Fibroblast of skin of back (primary cell): ENCODE results near the gene MARCHF7.
A peak's percentile ranks its signal among the peaks of the same experiment; 100 is the strongest.
"Not testable (repeated sequence)": the region's sequence is repeated elsewhere in the genome, so short reads cannot be mapped to it uniquely, and the experiment has no call there.

Source experiments
- DNase-seq: peaks from one replicate; pipeline ENCODE4 v3.0.0-alpha.2; 2013

Gene MARCHF7

DNA sequence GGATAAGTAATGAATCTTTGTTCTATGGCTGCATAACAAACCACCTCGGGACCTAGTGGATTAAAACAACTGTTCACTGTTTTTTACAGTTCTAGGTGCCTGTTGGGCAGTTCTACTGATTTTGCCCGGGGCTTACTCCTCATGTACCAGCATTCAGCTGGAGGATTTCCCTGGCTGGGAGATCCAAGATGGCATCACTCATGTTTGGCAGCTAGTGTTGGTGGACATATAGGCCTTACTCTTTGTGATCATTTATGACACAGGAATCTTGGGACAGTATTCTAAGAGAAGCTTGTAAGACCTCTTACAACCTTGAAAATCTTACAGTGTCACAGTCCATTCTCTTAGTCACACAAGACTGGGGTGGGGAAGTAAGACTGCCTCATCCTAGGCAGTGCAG, 4.6 kb downstream of the MARCHF7 start:
- DNase-seq = no peak

DNA sequence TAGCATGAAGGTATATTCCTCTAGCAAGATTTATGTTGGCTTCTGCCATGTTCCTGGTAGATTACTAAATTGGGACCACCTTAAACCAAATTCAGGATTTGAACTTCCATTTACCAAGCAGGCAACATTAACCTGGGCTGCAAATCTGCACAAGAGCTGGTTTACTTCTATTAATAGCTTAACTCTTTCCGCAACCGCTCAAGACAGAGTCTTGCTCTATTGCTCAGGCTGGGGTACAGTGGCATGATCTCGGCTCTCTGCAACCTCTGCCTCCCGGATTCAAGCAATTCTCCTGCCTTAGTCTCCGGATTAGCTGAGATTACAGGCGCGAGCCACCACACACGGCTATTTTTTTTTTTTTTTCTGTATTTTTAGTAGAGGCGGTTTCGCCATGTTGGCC, 8.4 kb downstream of the MARCHF7 start:
- no peak for DNase-seq

DNA sequence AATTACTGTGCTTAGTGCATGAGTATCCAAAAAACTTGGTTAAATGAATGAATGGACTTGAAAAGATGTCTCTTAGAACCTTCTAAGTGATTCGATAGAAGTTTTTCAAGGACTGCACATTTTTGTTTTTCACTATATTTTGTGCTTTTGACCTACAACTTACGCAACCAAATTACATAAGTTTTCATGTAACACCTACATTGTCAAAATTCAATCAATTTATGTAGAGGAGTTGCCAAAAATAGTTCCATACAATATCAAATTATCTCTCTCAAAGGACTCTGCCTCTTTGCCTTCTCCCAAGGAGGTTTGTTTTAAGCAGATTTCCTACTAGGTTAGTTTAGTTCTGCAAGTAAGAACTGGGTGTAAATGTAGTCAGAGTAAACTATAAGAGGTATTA, 10.3 kb downstream of the MARCHF7 start:
- no peak for DNase-seq

DNA sequence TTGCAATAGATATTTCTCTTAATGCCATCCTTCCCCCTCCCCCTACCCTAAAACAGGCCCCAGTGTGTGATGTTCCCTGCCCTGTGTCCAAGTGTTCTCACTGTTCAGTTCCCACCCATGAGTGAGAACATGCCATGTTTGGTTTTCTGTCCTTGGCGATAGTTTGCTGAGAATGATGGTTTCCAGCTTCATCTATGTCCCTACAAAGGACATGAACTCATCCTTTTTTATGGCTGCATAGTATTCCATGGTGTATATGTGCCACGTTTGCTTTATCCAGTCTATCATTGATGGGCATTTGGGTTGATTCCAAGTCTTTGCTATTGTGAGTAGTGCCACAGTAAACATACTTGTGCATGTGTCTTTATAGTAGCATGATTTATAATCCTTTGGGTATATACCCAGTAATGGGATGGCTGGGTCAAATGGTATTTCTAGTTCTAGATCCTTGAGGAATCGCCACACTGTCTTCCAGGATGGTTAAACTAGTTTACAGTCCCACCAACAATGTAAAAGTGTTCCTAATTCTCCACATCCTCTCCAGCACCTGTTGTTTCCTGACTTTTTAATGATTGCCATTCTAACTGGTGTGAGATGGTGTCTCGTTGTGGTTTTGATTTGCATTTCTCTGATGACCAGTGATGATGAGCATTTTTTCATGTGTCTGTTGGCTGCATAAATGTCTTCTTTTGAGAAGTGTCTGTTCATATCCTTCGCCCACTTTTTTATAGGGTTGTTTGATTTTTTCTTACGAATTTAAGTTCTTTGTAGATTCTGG, 12.7 kb downstream of the MARCHF7 start:
- DNase-seq = not testable (repeated sequence)

DNA sequence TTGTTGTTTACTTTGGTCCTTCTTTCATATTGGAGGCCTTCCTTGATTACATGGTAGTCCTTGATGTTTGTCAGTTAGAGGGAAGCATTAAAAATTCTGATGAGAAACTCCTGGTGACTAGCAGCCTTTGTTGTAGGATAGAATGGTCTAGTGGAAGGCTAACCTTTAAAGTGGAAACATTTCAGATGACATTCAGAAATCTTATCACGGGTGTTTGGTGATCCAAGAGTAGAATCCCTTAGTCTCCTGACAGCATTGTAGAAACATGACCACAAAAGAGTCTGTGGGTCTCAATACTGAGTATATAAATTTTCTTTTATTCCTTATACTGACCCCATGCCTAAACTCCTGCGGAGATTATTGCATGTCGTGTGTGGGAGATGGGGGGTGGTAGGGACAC, 13.4 kb downstream of the MARCHF7 start:
- DNase-seq = no peak

DNA sequence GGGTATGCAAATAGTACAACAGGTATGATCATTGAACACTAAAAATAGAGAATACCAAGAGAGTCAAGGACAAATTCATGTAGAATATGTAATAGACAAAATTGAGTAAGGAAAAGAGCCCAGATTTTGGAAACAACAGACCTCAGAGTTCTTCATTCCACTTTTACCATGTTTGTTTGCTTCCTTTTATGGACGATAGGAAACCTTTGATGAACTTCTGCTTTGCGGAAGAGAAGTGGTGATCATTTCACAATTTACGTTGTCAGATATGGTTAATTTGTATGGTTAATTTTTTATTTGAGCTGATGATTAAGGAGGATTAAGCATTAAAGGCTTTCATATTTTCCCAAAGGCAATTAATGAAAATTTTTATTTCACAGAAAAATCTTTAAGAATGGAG, 16.3 kb downstream of the MARCHF7 start:
- no peak for DNase-seq

DNA sequence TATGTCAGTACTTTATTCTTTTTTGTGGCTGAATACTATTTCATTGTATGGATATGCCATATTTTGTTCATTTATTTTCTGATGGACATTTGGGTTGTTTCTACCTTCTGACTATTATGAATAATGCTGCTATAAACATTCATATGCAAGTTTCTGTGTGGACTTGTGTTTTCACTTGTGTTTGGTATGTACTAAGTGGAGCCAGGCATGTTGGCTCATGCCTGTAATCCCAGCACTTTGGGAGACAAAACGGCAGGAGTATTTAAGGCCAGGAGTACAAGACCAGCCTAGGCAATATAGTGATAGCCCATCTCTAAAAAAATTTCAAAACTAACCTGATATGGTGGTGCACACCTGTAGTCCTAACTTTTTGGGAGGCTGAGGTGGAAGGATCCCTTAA, 23.3 kb downstream of the MARCHF7 start:
- no peak for DNase-seq

DNA sequence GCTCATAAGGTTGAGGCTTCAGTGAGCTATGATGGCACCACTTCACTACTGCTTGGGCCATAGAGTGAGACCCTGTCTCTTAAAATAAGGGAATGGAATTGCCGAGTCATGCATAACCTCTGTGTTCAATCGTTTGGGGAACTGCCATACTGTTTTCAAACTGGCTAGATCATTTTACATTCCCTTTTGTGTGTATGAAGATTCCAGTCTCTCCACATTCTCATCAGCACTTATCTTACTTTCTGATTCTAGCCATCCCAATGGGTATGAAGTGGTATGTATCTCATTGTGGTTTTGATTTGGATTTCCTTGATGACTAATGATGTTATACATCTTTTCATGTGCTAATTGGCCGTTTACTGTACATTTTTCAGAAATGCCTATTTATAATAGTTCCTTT, 23.7 kb downstream of the MARCHF7 start:
- DNase-seq = peak; percentile 58

DNA sequence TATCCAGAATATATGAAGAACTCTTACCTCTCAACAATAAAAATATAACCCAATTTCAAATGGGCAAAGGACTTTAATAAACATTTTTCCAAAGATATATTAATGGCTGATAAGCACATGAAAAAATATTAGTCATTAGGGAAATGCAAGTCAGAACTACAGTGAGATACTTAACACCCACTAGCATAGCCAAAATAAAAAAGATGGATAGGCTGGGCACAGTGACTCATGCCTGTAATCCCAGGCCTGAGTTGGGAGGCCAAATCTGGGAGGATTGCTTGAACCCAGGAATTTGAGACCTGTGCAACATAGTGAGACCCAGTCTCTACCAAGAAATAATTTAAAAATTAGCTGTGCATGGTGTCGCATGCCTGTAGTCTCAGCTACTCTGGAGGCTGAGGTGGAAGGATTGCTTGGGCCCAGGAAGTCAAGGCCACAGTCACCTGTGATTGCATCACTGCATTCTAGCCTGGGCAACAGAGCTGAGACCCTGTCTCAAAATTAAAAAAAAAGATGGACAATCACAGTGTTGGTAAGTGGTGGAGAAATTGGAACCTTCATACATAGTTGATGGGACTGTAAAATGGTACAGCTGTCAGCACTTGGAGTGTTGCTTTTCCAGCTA, 25.1 kb downstream of the MARCHF7 start:
- DNase-seq = peak; percentile 27

DNA sequence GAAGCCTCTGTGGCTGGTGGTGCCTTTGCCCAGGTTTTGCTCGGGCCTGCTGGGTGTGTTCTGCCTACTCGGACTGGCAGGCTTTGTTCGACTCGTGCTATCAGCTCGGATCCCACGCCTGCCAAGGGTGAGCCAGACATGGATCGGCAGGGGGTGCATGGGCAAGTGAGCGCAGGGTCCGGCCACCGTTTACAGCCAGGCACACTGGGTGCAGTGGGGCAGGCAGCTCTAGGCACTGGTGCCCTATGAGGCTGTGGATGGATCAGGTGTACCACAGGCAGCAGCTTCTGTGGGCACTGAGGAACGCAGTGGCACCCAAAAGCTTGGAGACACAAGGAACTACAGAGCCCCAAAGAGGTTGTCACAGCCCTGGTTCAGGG, 25.6 kb downstream of the MARCHF7 start:
- no peak for DNase-seq

DNA sequence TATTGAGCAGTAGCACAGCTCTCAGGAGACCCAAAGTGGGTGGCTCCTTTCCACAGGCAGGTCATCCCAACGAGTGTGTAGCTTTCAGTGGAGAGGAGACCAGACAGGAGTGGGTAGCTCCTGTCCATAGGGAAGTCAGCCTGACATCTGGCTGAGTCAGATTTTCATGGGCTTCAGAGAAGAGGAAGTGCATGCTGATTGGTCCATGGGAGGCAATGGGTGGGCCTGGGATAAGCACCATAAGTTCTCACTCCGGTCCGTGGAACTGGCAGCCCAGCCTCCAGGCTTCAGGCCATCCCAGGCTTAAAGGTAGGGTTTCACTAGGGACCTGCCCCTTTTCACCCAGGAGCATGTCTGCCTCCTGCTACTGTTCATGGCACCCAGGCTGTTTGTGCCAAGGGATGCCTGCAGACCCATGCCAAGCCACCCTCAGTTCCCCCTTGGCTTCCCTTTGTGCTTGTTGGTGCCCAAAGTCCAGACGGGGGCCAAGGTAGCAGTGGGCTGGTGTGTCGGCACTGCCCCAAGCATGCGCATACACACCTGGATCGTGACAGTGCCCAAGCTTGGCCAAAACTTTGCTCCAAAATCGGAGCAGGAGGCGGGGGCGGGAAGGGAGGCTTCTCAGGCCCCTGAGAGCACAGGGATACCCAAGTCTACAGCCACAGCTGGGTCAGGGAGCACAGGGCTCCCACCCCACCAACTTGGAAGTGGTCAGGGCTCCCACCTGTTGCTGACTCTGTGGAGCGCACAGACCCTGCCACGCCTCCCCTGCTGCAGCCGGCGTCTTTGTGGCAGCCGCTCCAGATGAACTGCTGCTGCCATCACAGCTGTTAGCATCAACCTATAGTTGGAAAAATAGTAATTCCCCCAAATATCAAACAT, 26.4 kb downstream of the MARCHF7 start:
- no peak for DNase-seq

DNA sequence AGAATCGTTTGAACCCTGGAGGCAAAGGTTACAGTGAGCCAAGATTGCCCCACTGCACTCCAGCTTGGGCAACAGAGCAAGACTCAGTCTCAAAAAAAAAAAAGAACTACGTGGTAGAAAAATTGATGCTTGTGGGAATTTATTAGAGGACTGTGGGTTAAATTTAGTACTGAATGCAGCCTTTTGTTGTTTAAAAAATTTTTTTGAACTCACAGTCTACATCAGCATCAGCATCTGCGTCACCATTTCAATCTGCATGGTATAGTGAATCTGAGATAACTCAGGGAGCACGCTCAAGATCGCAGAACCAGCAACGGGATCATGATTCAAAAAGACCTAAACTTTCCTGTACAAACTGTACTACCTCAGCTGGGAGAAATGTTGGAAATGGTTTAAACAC, 30.5 kb downstream of the MARCHF7 start:
- no peak for DNase-seq

DNA sequence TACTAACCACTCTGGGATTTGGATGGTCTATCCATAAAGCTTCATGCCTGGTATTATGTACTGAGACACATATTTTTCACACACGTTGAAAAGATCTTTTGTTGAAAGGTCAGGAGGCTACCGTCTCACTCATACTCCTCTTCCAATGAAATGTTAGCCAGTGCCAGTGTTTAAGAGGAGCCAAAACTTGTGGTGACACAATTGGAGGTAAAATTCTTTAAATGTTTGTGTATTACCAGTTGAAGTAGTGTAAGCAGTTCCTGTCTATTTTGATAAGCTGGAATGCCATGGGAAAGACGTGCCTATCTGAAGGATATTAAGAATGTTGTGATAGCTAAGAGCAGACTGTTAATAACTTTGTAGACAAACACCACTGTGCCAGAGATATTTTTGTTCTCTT, 32.1 kb downstream of the MARCHF7 start:
- peak; percentile 92 for DNase-seq

DNA sequence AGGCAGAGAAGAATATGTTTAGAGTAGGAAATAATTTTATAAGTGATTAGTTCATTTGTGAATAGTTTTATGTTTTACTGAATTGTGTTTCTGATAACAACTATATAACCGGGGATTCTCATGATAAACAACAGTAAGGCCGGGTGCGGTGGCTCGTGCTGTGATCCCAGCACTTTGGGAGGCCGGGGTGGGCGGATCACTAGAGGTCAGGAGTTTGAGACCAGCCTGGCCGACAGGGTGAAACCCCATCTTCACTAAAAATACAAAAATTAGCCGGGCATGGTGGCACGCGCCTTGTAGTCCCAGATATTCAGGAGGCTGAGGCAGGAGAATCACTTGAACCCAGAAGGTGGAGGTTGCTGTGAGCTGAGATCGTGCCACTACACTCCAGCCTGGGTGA, 32.9 kb downstream of the MARCHF7 start:
- DNase-seq = not testable (repeated sequence)

DNA sequence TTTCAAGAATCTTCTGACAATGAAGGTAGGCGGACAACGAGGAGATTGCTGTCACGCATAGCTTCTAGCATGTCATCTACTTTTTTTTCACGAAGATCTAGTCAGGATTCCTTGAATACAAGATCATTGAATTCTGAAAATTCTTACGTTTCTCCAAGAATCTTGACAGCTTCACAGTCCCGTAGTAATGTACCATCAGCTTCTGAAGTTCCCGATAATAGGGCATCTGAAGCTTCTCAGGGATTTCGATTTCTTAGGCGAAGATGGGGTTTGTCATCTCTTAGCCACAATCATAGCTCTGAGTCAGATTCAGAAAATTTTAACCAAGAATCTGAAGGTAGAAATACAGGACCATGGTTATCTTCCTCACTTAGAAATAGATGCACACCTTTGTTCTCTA, 35.8 kb downstream of the MARCHF7 start:
- no peak for DNase-seq

DNA sequence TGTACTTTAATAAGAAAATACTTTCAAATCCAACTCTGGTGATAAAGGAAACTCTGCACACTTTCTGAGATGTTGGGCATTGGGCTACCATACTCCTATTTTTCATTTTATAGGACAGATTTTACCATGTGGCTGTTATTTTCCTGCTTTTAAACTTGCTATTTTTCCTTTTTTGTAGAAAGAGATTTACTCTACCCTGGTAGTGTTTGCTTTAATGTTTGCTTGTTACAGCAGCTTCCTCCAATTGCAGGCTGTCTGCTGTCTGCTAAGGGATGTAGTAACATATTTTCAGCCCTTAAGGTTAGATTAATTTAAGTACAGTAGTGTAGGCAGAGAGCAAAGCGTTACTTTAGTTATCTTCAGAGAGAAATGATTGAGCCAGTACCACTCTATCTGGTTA, 38.6 kb downstream of the MARCHF7 start:
- no peak for DNase-seq

DNA sequence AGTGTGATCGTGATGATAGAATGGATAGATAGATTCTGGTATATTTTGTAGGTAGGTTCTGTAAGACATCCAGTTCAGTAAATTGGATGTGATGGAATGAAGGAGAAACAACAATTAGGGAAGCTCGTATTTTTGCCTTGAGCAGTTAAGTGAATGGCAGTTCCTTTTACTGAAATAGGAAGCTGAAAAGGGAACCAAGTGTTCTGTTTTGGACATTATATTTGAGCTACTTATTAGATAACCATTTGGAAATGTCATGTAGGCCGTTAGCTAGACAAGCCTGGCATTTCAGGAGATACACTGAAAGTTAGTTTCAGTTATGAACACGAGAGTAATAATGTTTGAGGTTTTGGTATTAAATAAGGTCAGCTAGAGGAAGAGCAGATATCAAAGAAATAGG, 41.5 kb downstream of the MARCHF7 start:
- no peak for DNase-seq

DNA sequence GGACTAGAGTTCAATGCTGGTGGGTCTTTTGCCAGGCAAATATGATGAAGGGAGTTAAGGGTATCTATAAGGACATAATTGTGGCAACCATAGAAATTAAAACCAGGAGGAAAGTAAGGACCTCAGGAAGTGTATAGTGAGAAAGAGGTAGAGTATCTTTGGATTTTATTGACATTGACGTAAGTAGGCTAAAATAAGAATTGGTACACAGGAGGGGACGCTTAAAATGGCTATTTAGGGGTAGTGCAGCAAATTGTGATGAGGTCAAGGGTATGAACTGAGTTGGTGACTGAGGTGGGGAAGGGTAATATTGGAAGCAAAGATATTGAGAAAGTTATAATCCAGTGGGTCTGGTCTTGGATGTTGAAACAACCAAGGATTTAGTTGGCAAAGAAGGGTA, 42.7 kb downstream of the MARCHF7 start:
- DNase-seq = no peak

DNA sequence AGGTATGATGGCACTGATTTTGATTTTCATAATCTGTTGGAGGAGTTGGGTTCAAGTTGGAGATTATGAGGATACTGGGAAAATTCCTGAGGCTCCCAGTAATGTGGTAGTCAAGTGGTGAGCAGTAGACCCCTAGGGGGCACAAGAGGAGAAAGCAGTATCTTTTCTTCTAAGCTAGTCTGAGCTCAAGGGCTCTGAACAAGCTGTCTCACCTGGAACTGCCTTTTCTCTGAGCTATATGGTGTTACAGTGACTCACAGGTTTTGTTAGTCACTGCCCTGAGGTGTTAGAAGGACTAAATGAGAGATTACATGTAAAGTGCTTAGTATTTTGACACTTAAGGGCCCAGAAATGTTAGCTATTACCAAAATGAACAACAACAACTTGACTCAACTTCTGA, 43.5 kb downstream of the MARCHF7 start:
- DNase-seq = peak; percentile 35

DNA sequence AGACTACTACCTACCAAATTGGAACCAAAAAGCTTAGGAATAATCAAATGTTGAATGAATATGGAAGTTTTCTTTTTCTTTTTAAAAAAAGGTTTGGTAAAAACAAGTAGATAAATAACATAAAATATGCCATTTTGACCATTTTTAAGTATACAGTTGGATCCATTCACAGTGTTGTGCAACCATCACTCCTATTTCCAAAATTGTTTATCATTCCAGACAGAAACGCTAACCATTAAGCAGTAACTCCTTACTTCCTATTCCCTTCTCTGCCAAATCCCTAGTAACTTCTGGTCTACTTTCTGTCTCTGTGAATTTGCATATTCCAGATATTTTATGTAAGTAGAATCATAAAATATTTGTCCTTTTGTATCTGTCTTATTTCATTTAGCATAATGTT, 45.9 kb downstream of the MARCHF7 start:
- no peak for DNase-seq

DNA sequence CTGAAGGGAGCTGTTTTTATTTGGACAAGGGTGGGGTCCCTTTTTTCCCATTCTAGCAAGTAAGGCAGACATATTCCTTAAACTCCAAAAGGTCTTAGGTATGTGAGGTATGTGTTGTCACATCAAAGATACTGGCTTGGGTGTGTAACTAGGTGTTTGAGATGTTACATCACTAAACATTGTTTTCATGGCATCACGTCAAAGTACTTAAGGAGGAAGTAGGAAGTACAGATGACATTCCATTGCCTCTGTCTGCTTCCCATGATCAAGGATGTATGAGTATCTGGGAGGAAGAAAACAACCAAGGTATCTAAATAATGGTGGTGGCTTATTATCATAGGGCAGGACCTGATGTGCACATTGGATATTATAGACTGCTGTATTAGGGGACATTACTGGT, 46.4 kb downstream of the MARCHF7 start:
- no peak for DNase-seq

DNA sequence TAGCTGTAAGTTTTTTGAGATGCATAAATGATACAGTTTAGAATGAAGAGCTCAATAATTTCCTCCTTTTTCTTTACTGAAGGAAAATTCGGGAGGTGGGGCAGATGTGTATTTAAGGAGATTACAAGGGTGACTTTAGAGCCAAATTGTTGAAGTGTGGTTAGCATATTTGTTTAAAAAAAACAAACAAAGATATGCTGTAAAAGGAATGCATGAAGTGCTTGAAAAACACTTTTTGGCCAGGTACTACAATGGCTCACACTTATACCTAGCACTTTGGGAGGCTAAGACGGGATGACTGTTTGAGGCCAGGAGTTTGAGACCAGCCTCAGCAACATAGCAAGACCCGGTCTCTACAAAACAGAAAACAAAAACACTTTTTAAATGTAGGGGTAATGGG, 47.3 kb downstream of the MARCHF7 start:
- no peak for DNase-seq

DNA sequence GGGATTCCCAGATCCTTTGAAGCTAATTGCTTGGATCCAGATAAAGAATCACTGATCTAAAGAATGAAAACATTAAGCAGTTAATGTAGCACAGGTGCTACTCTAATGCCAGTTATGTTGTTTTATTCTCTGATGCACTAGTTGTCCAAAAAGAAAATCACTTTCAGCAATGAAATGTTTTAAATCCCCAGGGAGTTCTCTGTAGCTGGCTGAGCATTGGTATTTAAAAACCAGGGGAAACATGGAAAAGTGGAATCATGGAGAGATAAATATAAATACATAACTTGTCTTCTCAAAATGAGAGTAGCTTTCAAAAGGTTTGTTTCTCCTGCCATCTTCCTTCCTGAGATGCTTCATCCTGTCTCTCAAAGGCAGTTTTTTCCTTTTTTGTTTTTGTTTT, 48.0 kb downstream of the MARCHF7 start:
- DNase-seq = peak; percentile 43

DNA sequence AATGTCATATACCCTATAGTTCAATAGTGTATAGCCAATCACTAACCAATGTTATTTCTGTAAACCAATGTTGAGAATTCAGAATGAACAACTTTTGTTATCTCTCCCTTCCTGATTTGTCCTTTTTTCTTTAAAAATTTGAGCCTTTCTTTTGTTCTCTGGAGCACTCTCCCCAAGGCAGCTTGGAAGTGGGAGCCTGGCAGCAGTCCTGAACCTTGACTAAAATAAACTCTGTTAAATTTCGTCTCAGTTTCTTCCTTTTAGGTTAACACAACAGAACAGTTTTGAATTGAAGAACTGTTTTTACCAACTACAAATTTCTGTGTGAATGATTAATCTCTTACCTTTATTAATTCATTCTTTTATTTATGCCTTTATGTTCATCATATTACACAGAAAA, 49.8 kb downstream of the MARCHF7 start:
- no peak for DNase-seq
